HCT116 (cell line): ENCODE results near the gene MADCAM1. TPM values are rescaled to one million over a fixed set of nuclear protein-coding genes. Genes with fewer than 3 reads are reported as not detected.

Source experiments
- ATAC-seq: fragments of 200-7000 bp; cut with Tn5 transposase; 2 replicates; pipeline ENCODE4 v1.9.1; 2020; ENCODE audit warnings: mild to moderate bottlenecking, moderate library complexity
- BruUV-seq: library from RNA; stranded (reverse); fragments of 400-500 nt; replicated peaks from 2 replicates; lab custom pipeline; 2021; lab: Mats Ljungman, UMichigan
- CTCF ChIA-PET: fragments of 300-600 bp; sonication (Branson Sonifier 250); formaldehyde crosslinking; loops from one replicate; lab custom pipeline; 2021; ENCODE audit warnings: antibody characterized with exemption; lab: Charles Lee
- POLR2A ChIA-PET: fragments of 300-600, 350-600 bp; sonication (Branson Sonifier 250); formaldehyde crosslinking; loops from one replicate; lab custom pipeline; 2021; ENCODE audit warnings: antibody characterized with exemption; lab: Charles Lee
- RAD21 ChIA-PET, 2 experiments: fragments of 300-600 bp; sonication (Branson Sonifier 250); formaldehyde crosslinking; loops; one replicate each; lab custom pipeline; 2023; ENCODE audit warnings: low total read pairs in 2 of 2; ENCODE audit not compliant: uncharacterized antibody in 2 of 2, unreplicated experiment in 2 of 2, low non-redundant PET in 1 of 2; lab: Charles Lee
- DNase-seq: peaks from one replicate; pipeline ENCODE4 v3.0.0-alpha.2; 2010; ENCODE audit warnings: low read depth, low spot score
- H2AFZ ChIP-seq: fragments of 200-600 bp; shearing (Covaris generic), sonication (generic); 2 replicates; pipeline ENCODE4 v1.6.1; 2017; ENCODE audit warnings: low read depth, mixed run types, mixed read lengths, antibody characterized with exemption, low read length; ENCODE audit not compliant: poor library complexity, severe bottlenecking
- H3K27ac ChIP-seq: 2 replicates; pipeline ENCODE4 v1.5.1; 2012; ENCODE audit warnings: low read depth, low read length
- H3K27me3 ChIP-seq: fragments of 200-600 bp; sonication (generic); 2 replicates; pipeline ENCODE4 v1.6.1; 2016; ENCODE audit warnings: mixed run types, low read length, mixed read lengths; ENCODE audit not compliant: insufficient read depth
- H3K36me3 ChIP-seq, 2 experiments: fragments of 200-500 bp in 1 of 2; fragments of 200-600 bp in 1 of 2; sonication (Bioruptor generic) in 1 of 2; sonication (generic) in 1 of 2; 2 replicates each; pipeline versions ENCODE4 v1.5.1 to v1.6.1; 2014 to 2016; ENCODE audit warnings: low read length in 2 of 2, inconsistent platforms in 1 of 2, mixed read lengths in 1 of 2, mixed run types in 1 of 2; ENCODE audit not compliant: insufficient read depth in 2 of 2, control insufficient read depth in 1 of 2
- H3K4me1 ChIP-seq, 2 experiments: fragments of 200-600 bp in 1 of 2; sonication (generic) in 1 of 2; 2 replicates each; pipeline versions ENCODE4 v1.5.1 to v1.6.1; 2012 to 2017; ENCODE audit warnings: low read length in 2 of 2, inconsistent platforms in 1 of 2, mild to moderate bottlenecking in 1 of 2, mixed read lengths in 1 of 2, mixed run types in 1 of 2, moderate library complexity in 1 of 2; ENCODE audit not compliant: insufficient read depth in 2 of 2, control insufficient read depth in 1 of 2
- H3K4me2 ChIP-seq: fragments of 200-600 bp; sonication (generic); 2 replicates; pipeline ENCODE4 v1.6.1; 2017; ENCODE audit warnings: mixed run types, low read length, mixed read lengths
- H3K4me3 ChIP-seq, 2 experiments: fragments of 200-600 bp in 1 of 2; sonication (generic) in 1 of 2; replicated peaks in 1 of 2; 2 replicates each; pipeline ENCODE4 v1.5.1; 2011 to 2016; ENCODE audit warnings: low read length in 2 of 2, control low read depth in 1 of 2, low read depth in 1 of 2, mild to moderate bottlenecking in 1 of 2, mixed read lengths in 1 of 2, mixed run types in 1 of 2
- H3K79me2 ChIP-seq: fragments of 200-600 bp; sonication (generic); 2 replicates; pipeline ENCODE4 v1.6.1; 2017; ENCODE audit warnings: mild to moderate bottlenecking, mixed run types, low read length, moderate library complexity, mixed read lengths; ENCODE audit not compliant: insufficient read depth
- H3K9ac ChIP-seq: fragments of 200-600 bp; sonication (generic); 2 replicates; pipeline ENCODE4 v1.6.1; 2016; ENCODE audit warnings: low read length, mixed read lengths
- H3K9me2 ChIP-seq: fragments of 200-600 bp; sonication (generic), shearing (Covaris generic); 2 replicates; pipeline ENCODE4 v1.6.1; 2017; ENCODE audit warnings: mixed run types, mild to moderate bottlenecking, moderate library complexity; ENCODE audit not compliant: insufficient read depth
- H3K9me3 ChIP-seq, 2 experiments: fragments of 200-500 bp in 1 of 2; fragments of 200-600 bp in 1 of 2; sonication (Bioruptor generic) in 1 of 2; sonication (generic) in 1 of 2; 2 replicates each; pipeline ENCODE4 v1.6.1; 2014 to 2017; ENCODE audit warnings: low read length in 2 of 2, mixed read lengths in 2 of 2, inconsistent platforms in 1 of 2, low read depth in 1 of 2, mild to moderate bottlenecking in 1 of 2, mixed run types in 1 of 2, moderate library complexity in 1 of 2; ENCODE audit not compliant: control insufficient read depth in 1 of 2, insufficient read depth in 1 of 2
- H4K20me1 ChIP-seq: fragments of 200-600 bp; sonication (generic), shearing (Covaris generic); 2 replicates; pipeline ENCODE4 v1.6.1; 2017; ENCODE audit warnings: mixed run types, mild to moderate bottlenecking, moderate library complexity; ENCODE audit not compliant: insufficient read depth
- FOSL1 ChIP-seq: IDR thresholded peaks from 2 replicates; pipeline ENCODE4 v1.6.1; 2012; ENCODE audit warnings: low read depth
- SIN3A ChIP-seq: IDR thresholded peaks from 2 replicates; pipeline ENCODE4 v1.6.1; 2012; ENCODE audit warnings: low read depth
- SP1 ChIP-seq: IDR thresholded peaks from 2 replicates; pipeline ENCODE4 v1.6.1; 2012; ENCODE audit warnings: low read depth
- ZBTB33 ChIP-seq: IDR thresholded peaks from 2 replicates; pipeline ENCODE4 v1.6.1; 2011; ENCODE audit warnings: mild to moderate bottlenecking, low read length, moderate library complexity; ENCODE audit not compliant: insufficient replicate concordance; ENCODE audit errors: extremely low read depth
- intact Hi-C: fragments of 100-400 bp; cut with micrococcal nuclease; formaldehyde crosslinking; loops from 2 replicates; pipeline ENCODE4 v1.10.0; 2022
- total RNA-seq: library from RNA; stranded (reverse); gene quantifications from one replicate; pipeline ENCODE4 v1.2.1, GENCODE V29; 2021; ENCODE audit not compliant: unreplicated experiment
- TF ChIP-seq, protein P1 (sequence below): IDR thresholded peaks from 2 replicates; pipeline ENCODE4 v1.6.1; 2012; ENCODE audit warnings: low read depth

The MADCAM1 gene
- total RNA-seq, 1 experiment from 2014 or later = 0.57 TPM

DNA sequence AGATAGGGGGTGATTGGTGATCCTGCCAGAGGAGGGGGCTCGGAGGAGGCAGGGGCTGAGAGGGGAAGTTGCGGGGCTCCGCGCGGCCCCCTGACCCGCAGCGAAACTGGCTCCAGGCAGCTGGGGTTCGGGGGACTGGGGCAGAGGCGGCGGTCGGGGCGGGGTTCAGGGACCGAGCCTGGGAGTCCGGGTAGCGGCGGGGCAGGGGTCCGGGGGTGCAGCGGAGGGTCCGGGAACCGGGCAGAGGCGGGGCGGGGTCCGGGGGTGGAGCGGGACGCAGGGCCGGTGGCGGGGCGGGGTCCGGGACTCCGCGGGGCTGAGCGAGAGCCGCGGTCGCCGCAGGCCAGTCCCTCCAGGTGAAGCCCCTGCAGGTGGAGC lies 1.2 kb downstream of the MADCAM1 start:
- no TSS peak for BruUV-seq
- no peaks in the 10 kb centered on the region for H4K20me1 ChIP-seq
- ATAC-seq (no peak), DNase-seq (no peak)
- intact Hi-C loops = no loop called here
- H3K27ac ChIP-seq = no peak overlapping the region
- no peaks in the 10 kb centered on the region for H3K27me3 ChIP-seq
- no peak for TF ChIP-seq ZBTB33
- no peak for TF ChIP-seq FOSL1
- no peak for TF ChIP-seq SIN3A
- no peak for TF ChIP-seq SP1
- TF ChIP-seq, protein P1, sequence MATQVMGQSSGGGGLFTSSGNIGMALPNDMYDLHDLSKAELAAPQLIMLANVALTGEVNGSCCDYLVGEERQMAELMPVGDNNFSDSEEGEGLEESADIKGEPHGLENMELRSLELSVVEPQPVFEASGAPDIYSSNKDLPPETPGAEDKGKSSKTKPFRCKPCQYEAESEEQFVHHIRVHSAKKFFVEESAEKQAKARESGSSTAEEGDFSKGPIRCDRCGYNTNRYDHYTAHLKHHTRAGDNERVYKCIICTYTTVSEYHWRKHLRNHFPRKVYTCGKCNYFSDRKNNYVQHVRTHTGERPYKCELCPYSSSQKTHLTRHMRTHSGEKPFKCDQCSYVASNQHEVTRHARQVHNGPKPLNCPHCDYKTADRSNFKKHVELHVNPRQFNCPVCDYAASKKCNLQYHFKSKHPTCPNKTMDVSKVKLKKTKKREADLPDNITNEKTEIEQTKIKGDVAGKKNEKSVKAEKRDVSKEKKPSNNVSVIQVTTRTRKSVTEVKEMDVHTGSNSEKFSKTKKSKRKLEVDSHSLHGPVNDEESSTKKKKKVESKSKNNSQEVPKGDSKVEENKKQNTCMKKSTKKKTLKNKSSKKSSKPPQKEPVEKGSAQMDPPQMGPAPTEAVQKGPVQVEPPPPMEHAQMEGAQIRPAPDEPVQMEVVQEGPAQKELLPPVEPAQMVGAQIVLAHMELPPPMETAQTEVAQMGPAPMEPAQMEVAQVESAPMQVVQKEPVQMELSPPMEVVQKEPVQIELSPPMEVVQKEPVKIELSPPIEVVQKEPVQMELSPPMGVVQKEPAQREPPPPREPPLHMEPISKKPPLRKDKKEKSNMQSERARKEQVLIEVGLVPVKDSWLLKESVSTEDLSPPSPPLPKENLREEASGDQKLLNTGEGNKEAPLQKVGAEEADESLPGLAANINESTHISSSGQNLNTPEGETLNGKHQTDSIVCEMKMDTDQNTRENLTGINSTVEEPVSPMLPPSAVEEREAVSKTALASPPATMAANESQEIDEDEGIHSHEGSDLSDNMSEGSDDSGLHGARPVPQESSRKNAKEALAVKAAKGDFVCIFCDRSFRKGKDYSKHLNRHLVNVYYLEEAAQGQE = no peak
- POLR2A ChIA-PET = no interaction called here
- no peaks in the 10 kb centered on the region for H3K9me2 ChIP-seq
- H3K4me2 ChIP-seq = no peak overlapping the region
- no peak overlapping the region for H3K9ac ChIP-seq
- H2AFZ ChIP-seq = no peak overlapping the region
- CTCF ChIA-PET = interaction anchor here (1.0 to 1.1 kb wide), 2 partner anchors 9 to 13 kb away, joined by 3 to 4 read pairs; no protein-coding TSS in a partner anchor
- no peaks in the 10 kb centered on the region; a peak in 1 of 4 replicates for H3K9me3 ChIP-seq
- H3K4me1 ChIP-seq = peaks cover 2 to 10% of the 10 kb centered on the region in 2 experiments; a peak in 3 of 4 replicates
- no peaks in the 10 kb centered on the region for H3K79me2 ChIP-seq
- no peaks in the 10 kb centered on the region for H3K36me3 ChIP-seq
- RAD21 ChIA-PET = no interaction called here
- H3K4me3 ChIP-seq = no peak overlapping the region
